Femur (tissue), 1 donor: Measurements from ENCODE around the gene CISD1.

Experiments
- DNase-seq: peaks from one replicate; pipeline ENCODE4 v3.0.0-alpha.2; 2017

CISD1 gene

GRCh38 chr10:58316874-58317273, 47.9 kb downstream of the CISD1 start:
- DNase-seq = no peak

DNA sequence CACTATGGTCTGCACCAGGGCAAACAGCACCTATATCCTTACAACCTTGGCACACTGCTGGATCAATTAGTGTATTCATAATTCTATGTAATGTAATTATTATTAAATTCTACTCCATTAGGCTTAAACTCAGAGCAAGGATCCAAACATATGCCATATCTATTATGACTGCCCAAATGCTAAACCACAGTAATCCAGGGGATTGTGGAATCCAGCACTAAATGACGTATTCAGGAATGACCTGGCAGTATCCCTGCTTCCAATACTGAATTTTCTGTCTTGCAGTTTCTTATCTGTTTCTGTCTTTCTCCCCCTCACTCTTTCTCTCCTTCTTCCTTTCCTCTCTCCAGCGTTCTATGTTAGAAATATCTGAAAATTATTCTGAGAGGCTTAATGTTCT, 49.4 kb downstream of the CISD1 start:
- DNase-seq = no peak

- no peak for DNase-seq
Observed at GRCh38 chr10:58319599-58319998, 50.6 kb downstream of the CISD1 start.

DNA sequence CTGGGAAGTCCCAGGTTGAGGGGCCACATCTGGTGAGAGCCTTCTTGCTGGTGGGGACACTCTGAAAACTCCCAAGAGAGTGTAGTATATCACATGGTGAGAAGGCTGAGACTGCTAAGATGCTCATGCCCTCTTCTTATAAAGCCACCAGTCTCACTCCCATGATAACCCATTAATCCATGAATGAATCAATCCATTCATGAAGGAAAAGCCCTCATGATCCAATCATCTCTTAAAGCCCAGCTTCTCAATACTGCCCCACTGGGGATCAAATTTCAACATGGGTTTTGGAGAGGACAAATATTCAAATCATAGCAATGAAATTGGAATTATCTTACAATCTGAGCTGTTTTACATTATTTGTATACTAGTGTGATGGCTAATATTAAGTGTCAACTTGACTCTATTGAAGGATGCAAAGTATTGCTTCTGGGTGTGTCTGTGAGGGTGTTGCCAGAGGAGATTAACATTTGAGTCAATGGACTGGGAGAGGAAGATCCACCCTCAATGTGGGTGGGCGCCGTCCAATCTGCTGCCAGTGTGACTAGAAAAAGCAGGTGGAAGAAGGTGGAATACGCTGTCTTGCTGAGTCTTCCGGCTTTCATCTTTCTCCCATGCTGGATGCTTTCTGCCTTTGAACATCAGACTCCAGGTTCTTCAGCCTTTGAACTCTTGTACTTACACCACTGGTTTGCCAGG, 51.5 kb downstream of the CISD1 start:
- no peak for DNase-seq

DNA sequence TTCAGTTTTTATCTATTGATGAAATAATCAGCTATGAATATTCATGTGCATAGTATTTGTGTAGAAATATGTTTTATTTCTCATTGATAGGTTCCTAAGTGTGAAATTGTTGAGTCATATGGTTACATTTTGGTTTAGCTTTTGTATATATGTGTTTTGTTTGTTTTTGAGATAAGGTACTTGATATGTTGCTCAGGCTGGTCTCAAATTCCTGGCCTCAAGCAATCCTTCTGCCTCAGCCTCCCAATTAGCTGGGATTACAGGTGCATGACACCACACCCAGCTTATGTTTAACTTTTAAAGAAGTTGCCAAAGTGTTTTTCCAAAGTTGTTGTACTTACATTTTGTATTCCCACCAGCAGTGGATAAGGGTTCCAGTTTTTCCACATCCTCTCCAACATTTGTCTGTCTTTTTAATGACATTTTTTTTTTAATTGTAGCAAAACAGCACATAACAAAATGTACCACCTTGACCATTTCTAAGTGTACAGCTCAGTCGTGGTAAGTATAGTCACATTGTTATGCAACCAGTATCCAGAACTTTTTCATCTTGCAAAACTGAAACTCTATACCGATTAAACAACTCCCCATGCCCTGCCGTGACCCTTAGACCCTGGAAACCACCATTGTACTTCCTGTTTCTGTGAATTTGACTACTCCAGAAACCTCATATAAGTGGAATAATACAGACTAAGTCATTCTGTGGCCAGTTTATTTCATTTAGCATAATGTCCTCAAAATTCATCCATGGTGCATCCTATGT, 53.3 kb downstream of the CISD1 start:
- no peak for DNase-seq

GRCh38 chr10:58322835-58323209, 53.9 kb downstream of the CISD1 start:
- no peak for DNase-seq

GRCh38 chr10:58326967-58327381, 58.0 kb downstream of the CISD1 start:
- DNase-seq = peak; percentile 67

DNA sequence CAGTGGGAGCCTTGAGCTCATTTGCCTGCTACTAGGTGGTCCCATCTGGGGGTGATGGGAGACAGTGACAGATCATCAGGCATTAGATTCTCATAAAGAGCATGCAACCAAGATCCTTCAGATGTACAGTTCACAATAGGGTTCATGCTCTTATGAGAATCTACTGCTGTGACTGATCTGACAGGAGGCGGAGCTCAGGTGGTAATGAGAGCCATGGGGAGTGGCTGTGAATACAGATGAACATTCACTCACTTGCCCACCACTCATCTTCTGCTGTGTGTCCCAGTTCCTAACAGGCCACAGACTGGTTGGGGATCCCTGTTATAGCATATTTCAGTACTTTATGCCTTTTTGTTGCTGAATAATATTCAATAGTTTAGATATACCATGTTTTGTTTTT, 59.3 kb downstream of the CISD1 start:
- DNase-seq = no peak

GRCh38 chr10:58330431-58330830, 61.5 kb downstream of the CISD1 start:
- no peak for DNase-seq

DNA sequence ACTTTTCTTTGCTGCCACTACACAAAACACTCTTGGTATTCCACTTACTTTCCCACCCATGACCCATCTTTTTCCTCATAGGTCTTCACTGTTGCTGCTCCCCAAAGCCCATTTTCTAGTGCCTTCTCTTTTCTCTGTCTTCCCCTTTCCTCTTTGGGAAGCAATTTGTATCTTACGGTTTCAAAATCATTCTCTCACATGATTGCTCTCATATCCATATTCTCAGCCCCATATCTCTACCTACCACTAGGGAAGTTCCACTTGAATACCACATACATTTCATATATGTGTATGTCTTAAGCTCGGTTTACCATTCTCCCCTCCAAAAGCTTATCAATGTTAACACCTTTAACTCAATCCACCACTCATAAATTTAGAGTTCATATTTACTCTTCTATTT, 62.7 kb downstream of the CISD1 start:
- DNase-seq = no peak

- peak; percentile 90 for DNase-seq
Observed at GRCh38 chr10:58334817-58335305, 65.9 kb downstream of the CISD1 start, which contains the start of gene UBE2D1. TSS of gene UBE2D1 (plus strand) at chr10:58335006. CDS start at chr10:58335202, 196 bp downstream.

DNA sequence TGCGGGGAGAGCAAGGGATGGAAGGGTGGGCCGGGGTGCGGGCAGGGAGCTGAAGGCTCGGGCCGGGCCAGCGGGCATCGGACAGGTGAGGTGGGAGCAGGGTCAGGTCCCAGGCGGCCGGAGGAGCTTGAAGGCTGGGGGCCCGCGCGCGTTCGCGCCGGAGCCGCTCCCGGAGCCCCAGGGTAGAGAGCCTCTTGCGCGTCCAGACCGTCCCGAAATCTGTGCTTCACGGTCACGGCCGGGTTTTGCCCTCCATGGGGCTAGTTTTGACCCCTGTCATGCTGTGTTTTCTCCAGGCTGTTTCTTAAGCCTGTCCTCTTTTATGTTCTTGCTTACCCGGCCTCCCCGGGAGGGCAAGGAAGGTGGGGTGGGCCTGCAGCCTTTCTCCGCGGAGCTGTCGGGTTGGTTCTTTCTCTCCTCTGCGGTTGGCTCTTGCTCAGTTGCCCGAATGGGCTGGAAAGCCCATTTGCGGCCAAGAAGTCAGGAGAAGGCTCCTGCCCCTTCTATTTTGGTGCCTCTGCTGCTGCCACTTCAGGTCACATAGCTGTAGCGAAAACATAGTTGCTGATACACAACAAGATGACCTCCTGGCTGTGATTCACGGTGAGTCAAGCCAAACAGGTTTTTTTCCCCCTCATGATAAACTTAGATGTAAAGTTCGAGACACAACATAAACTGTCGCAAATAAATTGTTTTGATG, 66.5 kb downstream of the CISD1 start:
- peak; percentile 22 for DNase-seq

GRCh38 chr10:58336242-58336641, 67.3 kb downstream of the CISD1 start:
- DNase-seq = no peak
